ENCODE results near the gene FASN.

FASN gene

GRCh38 chr17:82092094-82092586, 5.9 kb downstream of the FASN start:
- in situ Hi-C loops (cut with HindIII; ENCODE audit: low pct_ligation_motif_present, low pct_unique_long_range_greater_than_20kb, low sequenced_read_pairs) = no loop called here
- DNase-seq = no peak

- in situ Hi-C loops (cut with HindIII; ENCODE audit: low pct_ligation_motif_present, low pct_unique_long_range_greater_than_20kb, low sequenced_read_pairs) = no loop called here
- no peak for DNase-seq
These were observed 6.6 kb downstream of the FASN start for GRCh38 chr17:82091264-82092066.

- in situ Hi-C loops (cut with HindIII; ENCODE audit: low pct_ligation_motif_present, low pct_unique_long_range_greater_than_20kb, low sequenced_read_pairs) = no loop called here
- no peak for DNase-seq
These were observed 7.3 kb downstream of the FASN start for GRCh38 chr17:82090549-82091263.

GRCh38 chr17:82089723-82090548, 8.1 kb downstream of the FASN start:
- DNase-seq = no peak
- in situ Hi-C loops (cut with HindIII; ENCODE audit: low pct_ligation_motif_present, low pct_unique_long_range_greater_than_20kb, low sequenced_read_pairs) = no loop called here

GRCh38 chr17:82088838-82089722, 9.0 kb downstream of the FASN start:
- no peak for DNase-seq
- in situ Hi-C loops (cut with HindIII; ENCODE audit: low pct_ligation_motif_present, low pct_unique_long_range_greater_than_20kb, low sequenced_read_pairs) = no loop called here

- no peak for DNase-seq
- in situ Hi-C loops (cut with HindIII; ENCODE audit: low pct_ligation_motif_present, low pct_unique_long_range_greater_than_20kb, low sequenced_read_pairs) = no loop called here
These were observed 9.8 kb downstream of the FASN start for GRCh38 chr17:82087961-82088837.

GRCh38 chr17:82086941-82087906, 10.8 kb downstream of the FASN start:
- DNase-seq = no peak
- in situ Hi-C loops (cut with HindIII; ENCODE audit: low pct_ligation_motif_present, low pct_unique_long_range_greater_than_20kb, low sequenced_read_pairs) = no loop called here

- no peak for DNase-seq
- in situ Hi-C loops (cut with HindIII; ENCODE audit: low pct_ligation_motif_present, low pct_unique_long_range_greater_than_20kb, low sequenced_read_pairs) = no loop called here
These were observed 11.9 kb downstream of the FASN start for GRCh38 chr17:82085931-82086764.

- in situ Hi-C loops (cut with HindIII; ENCODE audit: low pct_ligation_motif_present, low pct_unique_long_range_greater_than_20kb, low sequenced_read_pairs) = no loop called here
- DNase-seq = no peak
These were observed 12.8 kb downstream of the FASN start for GRCh38 chr17:82085031-82085861.

GRCh38 chr17:82084373-82085030, 13.5 kb downstream of the FASN start:
- no peak for DNase-seq
- in situ Hi-C loops (cut with HindIII; ENCODE audit: low pct_ligation_motif_present, low pct_unique_long_range_greater_than_20kb, low sequenced_read_pairs) = no loop called here

GRCh38 chr17:82083533-82084359, 14.3 kb downstream of the FASN start:
- in situ Hi-C loops (cut with HindIII; ENCODE audit: low pct_ligation_motif_present, low pct_unique_long_range_greater_than_20kb, low sequenced_read_pairs) = no loop called here
- DNase-seq = no peak

GRCh38 chr17:82083009-82083408, 15.0 kb downstream of the FASN start:
- in situ Hi-C loops (cut with HindIII; ENCODE audit: low pct_ligation_motif_present, low pct_unique_long_range_greater_than_20kb, low sequenced_read_pairs) = no loop called here

GRCh38 chr17:82082456-82082855, 15.6 kb downstream of the FASN start:
- in situ Hi-C loops (cut with HindIII; ENCODE audit: low pct_ligation_motif_present, low pct_unique_long_range_greater_than_20kb, low sequenced_read_pairs) = no loop called here
- DNase-seq = no peak

More at GRCh38 chr17:82083009-82083408, 15.0 kb downstream of the FASN start:
- no peak for DNase-seq

All from ACHN (cell line).